Natural killer cell (primary cell): ENCODE data around the gene BBX. TPM values are rescaled to one million over a fixed set of nuclear protein-coding genes. Genes with fewer than 3 reads are reported as not detected.

Experiments used
- ATAC-seq, 3 donors: fragments of 150-1000 bp in 2 of 3; fragments of 200-7000 bp in 1 of 3; cut with Tn5 transposase; 1 replicate in 1 of 3; 2 replicates in 2 of 3; pipeline ENCODE4 v1.10.0; 2021; ENCODE audit warnings: mild to moderate bottlenecking in 2 of 3, moderate library complexity in 2 of 3
- DNase-seq, 2 donors: peaks; one replicate each; pipeline versions ENCODE4 v3.0.0 to v3.0.0-alpha.2; 2013 to 2021; ENCODE audit warnings: mixed read lengths in 1 of 2
- H3K27ac ChIP-seq: one replicate; pipeline ENCODE4 v1.5.1; 2013; ENCODE audit warnings: mild to moderate bottlenecking, low read length
- H3K27me3 ChIP-seq: one replicate; pipeline ENCODE4 v1.6.1; 2013; ENCODE audit warnings: low read length; ENCODE audit not compliant: control insufficient read depth, insufficient read depth
- H3K36me3 ChIP-seq: one replicate; pipeline ENCODE4 v1.6.1; 2013; ENCODE audit warnings: low read length; ENCODE audit not compliant: control insufficient read depth, insufficient read depth
- H3K4me1 ChIP-seq: one replicate; pipeline ENCODE4 v1.6.1; 2013; ENCODE audit warnings: low read length; ENCODE audit not compliant: control insufficient read depth, insufficient read depth
- H3K4me3 ChIP-seq: one replicate; pipeline ENCODE4 v1.5.1; 2013; ENCODE audit warnings: low read length
- H3K9me3 ChIP-seq: one replicate; pipeline ENCODE4 v1.6.1; 2013; ENCODE audit warnings: low read length; ENCODE audit not compliant: control insufficient read depth, insufficient read depth
- H3K27ac Mint-ChIP-seq, 2 donors: one replicate each; pipeline ENCODE4 v1.8.0; 2022; ENCODE audit warnings: mild to moderate bottlenecking in 2 of 2, mixed read lengths in 2 of 2, moderate library complexity in 1 of 2
- H3K27me3 Mint-ChIP-seq, 2 donors: one replicate each; pipeline ENCODE4 v1.8.0; 2022; ENCODE audit warnings: low read depth in 2 of 2, mixed read lengths in 2 of 2
- H3K36me3 Mint-ChIP-seq: one replicate; pipeline ENCODE4 v1.8.0; 2022; ENCODE audit warnings: mixed read lengths
- H3K4me1 Mint-ChIP-seq, 2 donors: one replicate each; pipeline ENCODE4 v1.8.0; 2022; ENCODE audit warnings: mixed read lengths in 2 of 2
- H3K4me3 Mint-ChIP-seq: one replicate; pipeline ENCODE4 v1.8.0; 2022; ENCODE audit warnings: mild to moderate bottlenecking, moderate library complexity, mixed read lengths
- H3K9me3 Mint-ChIP-seq, 2 donors: one replicate each; pipeline ENCODE4 v1.8.0; 2022; ENCODE audit warnings: mixed read lengths in 2 of 2
- CTCF ChIP-seq: fragments of 200-600 bp; IDR thresholded peaks from one replicate; pipeline ENCODE4 v1.8.0; 2022; ENCODE audit warnings: antibody characterized with exemption
- WGBS: methylation state at CpG from one replicate; pipeline ENCODE4 v1.1.7; 2013; ENCODE audit warnings: missing lambda C conversion rate; ENCODE audit not compliant: insufficient coverage; 5-methylcytosine and 5-hydroxymethylcytosine counted together
- intact Hi-C: fragments of 100-400 bp; cut with micrococcal nuclease; formaldehyde crosslinking; loops from one replicate; pipeline ENCODE4 v1.14.2; 2022
- total RNA-seq, 4 donors: library from RNA; stranded (reverse); fragments of 120-200 nt in 1 of 4; gene quantifications; one replicate each; pipeline versions ENCODE4 v1.2.3 to v1.2.4, GENCODE V29; 2013 to 2022

The BBX gene
- total RNA-seq, 3 donors from 2014 or later (not counting 1 experiment from before 2014, with no cell fraction given), result 80.0 to 87.1 (median 83.4) TPM

GRCh38 chr3:107847791-107848190 is 325.0 kb downstream of the BBX start:
- Mint-ChIP-seq H3K36me3 (no peaks in the 10 kb centered on the region), H3K9me3 (no peaks in the 10 kb centered on the region), H3K27ac (no peak overlapping the region), H3K27me3 (peaks cover 5 to 7% of the 10 kb centered on the region in 2 donors), H3K4me1 (no peaks in the 10 kb centered on the region), H3K4me3 (no peak overlapping the region)
- H3K4me3 ChIP-seq, result no peak overlapping the region
- no peaks in the 10 kb centered on the region for H3K36me3 ChIP-seq
- 89% methylated on average over 7 of the region's 8 CpGs for WGBS
- H3K27ac ChIP-seq, result no peak overlapping the region
- no peaks in the 10 kb centered on the region for H3K27me3 ChIP-seq
- no peaks in the 10 kb centered on the region for H3K9me3 ChIP-seq
- ATAC-seq (no peak), DNase-seq (no peak)
- intact Hi-C loops, result loop anchor here (10.0 kb wide), 1 partner anchor 613 kb away; no protein-coding TSS in a partner anchor
- H3K4me1 ChIP-seq, result no peaks in the 10 kb centered on the region
- no peak for TF ChIP-seq CTCF

GRCh38 chr3:107848351-107848915 is 325.7 kb downstream of the BBX start:
- Histone ChIP-seq H3K27me3 (no peaks in the 10 kb centered on the region), H3K27ac (no peak overlapping the region), H3K9me3 (no peaks in the 10 kb centered on the region), H3K4me3 (no peak overlapping the region), H3K4me1 (no peaks in the 10 kb centered on the region), H3K36me3 (no peaks in the 10 kb centered on the region)
- no peak overlapping the region for H3K27ac Mint-ChIP-seq
- 94% methylated on average over 5 of the region's 5 CpGs for WGBS
- peaks cover 5 to 7% of the 10 kb centered on the region in 2 donors for H3K27me3 Mint-ChIP-seq
- intact Hi-C loops, result loop anchor here (10.0 kb wide), 1 partner anchor 614 kb away; no protein-coding TSS in a partner anchor
- no peak for TF ChIP-seq CTCF
- no peaks in the 10 kb centered on the region for H3K9me3 Mint-ChIP-seq
- H3K4me1 Mint-ChIP-seq, result no peaks in the 10 kb centered on the region
- no peak for ATAC-seq
- DNase-seq, result no peak
- H3K4me3 Mint-ChIP-seq, result no peak overlapping the region
- no peaks in the 10 kb centered on the region for H3K36me3 Mint-ChIP-seq

- no peak for ATAC-seq
- intact Hi-C loops, result no loop called here
- Mint-ChIP-seq H3K4me3 (no peak overlapping the region), H3K27ac (no peak overlapping the region), H3K9me3 (no peaks in the 10 kb centered on the region), H3K27me3 (peaks cover 7 to 8% of the 10 kb centered on the region in 2 donors), H3K4me1 (no peaks in the 10 kb centered on the region), H3K36me3 (no peaks in the 10 kb centered on the region)
- TF ChIP-seq CTCF, result no peak
- H3K27ac ChIP-seq, result no peak overlapping the region
- H3K36me3 ChIP-seq, result no peaks in the 10 kb centered on the region
- no peak for DNase-seq
- no peaks in the 10 kb centered on the region for H3K27me3 ChIP-seq
- H3K4me3 ChIP-seq, result no peak overlapping the region
- 78% methylated on average over 1 of the region's 2 CpGs for WGBS
- no peaks in the 10 kb centered on the region for H3K9me3 ChIP-seq
- H3K4me1 ChIP-seq, result no peaks in the 10 kb centered on the region
Measured at GRCh38 chr3:107850681-107851080, 327.9 kb downstream of the BBX start.

DNA sequence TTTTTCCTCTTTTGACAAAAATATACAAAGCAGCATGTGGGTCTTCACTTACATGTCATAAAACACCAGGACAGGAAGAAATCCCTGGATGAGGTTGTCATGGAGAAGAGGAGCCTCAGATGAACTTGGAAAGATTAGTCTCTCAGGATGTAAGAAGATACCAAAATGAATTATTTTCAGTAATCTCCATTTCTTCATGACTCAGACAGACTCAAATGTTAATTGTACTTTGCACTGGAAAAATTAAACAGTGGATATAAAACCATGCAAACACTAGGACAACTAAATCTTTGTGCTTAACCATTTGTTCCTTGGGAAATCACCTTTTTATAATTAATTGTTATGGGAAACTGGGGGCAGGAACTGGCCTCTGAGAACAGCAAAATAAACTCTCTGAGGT is 331.1 kb downstream of the BBX start:
- H3K27ac ChIP-seq, result no peak overlapping the region
- intact Hi-C loops, result no loop called here
- Mint-ChIP-seq H3K27me3 (peaks cover 7 to 10% of the 10 kb centered on the region in 2 donors), H3K27ac (no peak overlapping the region), H3K9me3 (no peaks in the 10 kb centered on the region), H3K36me3 (no peaks in the 10 kb centered on the region), H3K4me3 (no peak overlapping the region), H3K4me1 (no peaks in the 10 kb centered on the region)
- H3K36me3 ChIP-seq, result no peaks in the 10 kb centered on the region
- TF ChIP-seq CTCF, result no peak
- H3K27me3 ChIP-seq, result no peaks in the 10 kb centered on the region
- no peak for DNase-seq
- H3K9me3 ChIP-seq, result no peaks in the 10 kb centered on the region
- no peak for ATAC-seq
- no peak overlapping the region for H3K4me3 ChIP-seq
- H3K4me1 ChIP-seq, result no peaks in the 10 kb centered on the region
